Caki2 (cell line): Measurements from ENCODE around the gene SH3RF3. TPM values are rescaled to one million over a fixed set of nuclear protein-coding genes. Genes with fewer than 3 reads are reported as not detected.

Experiments used
- DNase-seq: peaks from one replicate; pipeline ENCODE4 v3.0.0-alpha.2; 2015; ENCODE audit warnings: low read depth
- in situ Hi-C: cut with HindIII; loops from 2 replicates; pipeline ENCODE4 v1.10.0; 2016; ENCODE audit warnings: low sequenced_read_pairs, low pct_unique_long_range_greater_than_20kb, mixed read lengths
- total RNA-seq: library from RNA; depleted of rRNA; stranded (reverse); fragments of >200 nt; shearing (Covaris generic); gene quantifications from 2 replicates; pipeline ENCODE4 v1.2.3, GENCODE V29; 2014; ENCODE audit warnings: low replicate concordance

SH3RF3 gene
- total RNA-seq, 1 experiment from 2014 or later = 0.20 TPM

- DNase-seq = no peak
Measured at GRCh38 chr2:109238580-109238979, 109.6 kb downstream of the SH3RF3 start.

GRCh38 chr2:109239720-109240119 lies 110.7 kb downstream of the SH3RF3 start:
- peak; percentile 12 for DNase-seq
- in situ Hi-C loops = no loop called here

More at GRCh38 chr2:109238580-109238979, 109.6 kb downstream of the SH3RF3 start:
- in situ Hi-C loops = no loop called here

- in situ Hi-C loops = no loop called here
- no peak for DNase-seq
Measured at GRCh38 chr2:109242210-109242653, 113.2 kb downstream of the SH3RF3 start.

- DNase-seq = no peak
- in situ Hi-C loops = no loop called here
Measured at GRCh38 chr2:109242654-109243331, 113.8 kb downstream of the SH3RF3 start.

- in situ Hi-C loops = no loop called here
Measured at GRCh38 chr2:109243526-109244303, 114.7 kb downstream of the SH3RF3 start.

GRCh38 chr2:109244304-109244582 lies 115.2 kb downstream of the SH3RF3 start:
- in situ Hi-C loops = no loop called here
- no peak for DNase-seq

More at GRCh38 chr2:109243526-109244303, 114.7 kb downstream of the SH3RF3 start:
- DNase-seq = no peak

GRCh38 chr2:109244750-109245382 lies 115.9 kb downstream of the SH3RF3 start:
- no peak for DNase-seq
- in situ Hi-C loops = no loop called here

- in situ Hi-C loops = no loop called here
- no peak for DNase-seq
Measured at GRCh38 chr2:109246176-109246575, 117.2 kb downstream of the SH3RF3 start.

- in situ Hi-C loops = no loop called here
- DNase-seq = no peak
Measured at GRCh38 chr2:109246616-109247015, 117.6 kb downstream of the SH3RF3 start.

- no peak for DNase-seq
- in situ Hi-C loops = no loop called here
Measured at GRCh38 chr2:109247340-109247739, 118.3 kb downstream of the SH3RF3 start.

GRCh38 chr2:109247812-109248211 lies 118.8 kb downstream of the SH3RF3 start:
- in situ Hi-C loops = no loop called here
- no peak for DNase-seq

- in situ Hi-C loops = no loop called here
- DNase-seq = no peak
Measured at GRCh38 chr2:109248590-109248989, 119.6 kb downstream of the SH3RF3 start.

- DNase-seq = no peak
- in situ Hi-C loops = no loop called here
Measured at GRCh38 chr2:109253217-109253616, 124.2 kb downstream of the SH3RF3 start.

- DNase-seq = no peak
- in situ Hi-C loops = no loop called here
Measured at GRCh38 chr2:109254174-109254904, 125.3 kb downstream of the SH3RF3 start.

GRCh38 chr2:109255654-109256053 lies 126.6 kb downstream of the SH3RF3 start:
- in situ Hi-C loops = no loop called here

GRCh38 chr2:109256111-109256510 lies 127.1 kb downstream of the SH3RF3 start:
- in situ Hi-C loops = no loop called here
- DNase-seq = no peak

More at GRCh38 chr2:109255654-109256053, 126.6 kb downstream of the SH3RF3 start:
- DNase-seq = no peak

- no peak for DNase-seq
- in situ Hi-C loops = no loop called here
Measured at GRCh38 chr2:109256921-109257320, 127.9 kb downstream of the SH3RF3 start.

GRCh38 chr2:109257653-109258052 lies 128.6 kb downstream of the SH3RF3 start:
- no peak for DNase-seq
- in situ Hi-C loops = no loop called here

GRCh38 chr2:109258376-109258775 lies 129.4 kb downstream of the SH3RF3 start:
- DNase-seq = no peak
- in situ Hi-C loops = no loop called here
